ENCODE data around the gene ACVRL1.

The ACVRL1 gene

GRCh38 chr12:51900323-51900889, 6.9 kb upstream of the ACVRL1 start:
- no peak for DNase-seq

DNA sequence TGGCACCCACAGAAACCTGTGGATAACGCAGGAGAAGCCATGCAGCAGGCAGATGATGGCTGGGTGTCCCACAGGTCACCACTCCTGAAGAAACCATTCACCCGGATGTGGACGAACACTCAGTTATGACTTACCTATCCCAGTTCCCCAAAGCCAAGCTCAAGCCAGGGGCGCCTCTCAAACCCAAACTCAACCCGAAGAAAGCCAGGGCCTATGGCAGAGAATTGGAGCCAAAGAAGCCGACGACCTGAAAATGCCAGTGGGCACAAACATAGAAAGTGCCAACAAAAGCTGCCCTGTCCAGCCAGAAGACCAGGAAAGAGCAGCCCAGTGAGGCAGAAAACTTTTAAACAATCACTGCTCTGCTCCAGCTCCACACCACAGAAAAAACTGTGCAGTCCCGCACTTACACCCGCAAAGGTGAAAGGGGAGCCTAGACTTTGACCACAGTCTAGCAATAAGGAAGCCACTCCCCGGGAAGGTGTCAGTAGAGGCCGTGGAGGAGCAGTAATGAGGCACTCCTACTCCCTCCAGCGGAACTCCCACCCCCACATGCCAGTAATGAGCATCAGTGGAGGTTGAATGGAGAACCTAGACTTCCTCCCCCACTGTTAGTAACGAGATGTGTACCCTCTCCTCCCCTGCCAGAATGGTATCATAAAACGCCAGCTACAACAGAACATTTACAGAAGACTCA, 6.0 kb upstream of the ACVRL1 start:
- DNase-seq: no peak

- DNase-seq: no peak
Measured at GRCh38 chr12:51901881-51902280, 5.4 kb upstream of the ACVRL1 start.

GRCh38 chr12:51904951-51905470, 2.3 kb upstream of the ACVRL1 start:
- no peak for DNase-seq

DNA sequence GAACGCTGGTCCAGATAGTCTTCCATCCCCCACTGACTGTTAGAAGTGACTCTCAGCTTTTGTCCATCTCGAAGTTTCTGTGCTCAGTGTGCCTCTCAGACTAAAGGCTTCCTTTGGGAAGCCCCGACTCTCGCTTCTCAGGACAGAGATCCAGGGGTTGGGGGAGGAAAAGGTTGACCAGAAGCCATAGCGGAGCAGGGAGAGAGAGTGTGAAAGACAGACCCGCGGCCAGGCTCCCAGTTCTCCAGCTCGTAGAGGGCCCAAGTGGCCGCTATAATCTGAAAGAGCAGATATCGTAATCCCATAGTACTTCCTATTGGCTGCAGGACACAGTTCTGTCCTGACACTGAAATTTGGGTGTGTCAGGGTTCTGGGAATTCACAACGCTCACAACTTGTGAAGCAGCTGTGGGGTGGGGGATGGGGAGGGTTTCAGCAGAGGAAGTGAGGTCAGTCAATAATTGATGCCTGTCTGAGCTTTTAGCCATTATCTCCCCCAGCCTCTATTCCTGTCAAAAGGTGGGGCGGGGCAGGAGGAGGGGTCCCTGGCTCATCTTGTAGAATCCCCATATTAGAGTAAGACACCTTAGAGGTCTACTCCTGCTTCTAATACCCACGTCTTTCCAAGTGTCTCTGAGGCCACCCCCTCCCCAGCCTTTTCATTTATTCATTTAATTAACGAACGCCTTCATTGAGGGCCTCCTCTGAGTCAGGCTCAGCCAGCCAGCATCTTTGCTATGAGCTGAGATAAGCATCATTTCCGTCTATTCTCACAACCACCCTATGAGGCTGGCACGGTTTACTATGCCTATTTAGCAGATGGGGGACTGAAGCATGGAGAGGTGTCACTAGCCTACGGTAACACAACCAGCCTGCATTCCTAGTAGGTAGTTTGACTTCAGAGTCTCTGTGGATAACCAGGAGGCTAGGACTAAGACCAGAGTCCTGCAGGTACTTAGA, 1.6 kb upstream of the ACVRL1 start:
- DNase-seq: no peak

DNA sequence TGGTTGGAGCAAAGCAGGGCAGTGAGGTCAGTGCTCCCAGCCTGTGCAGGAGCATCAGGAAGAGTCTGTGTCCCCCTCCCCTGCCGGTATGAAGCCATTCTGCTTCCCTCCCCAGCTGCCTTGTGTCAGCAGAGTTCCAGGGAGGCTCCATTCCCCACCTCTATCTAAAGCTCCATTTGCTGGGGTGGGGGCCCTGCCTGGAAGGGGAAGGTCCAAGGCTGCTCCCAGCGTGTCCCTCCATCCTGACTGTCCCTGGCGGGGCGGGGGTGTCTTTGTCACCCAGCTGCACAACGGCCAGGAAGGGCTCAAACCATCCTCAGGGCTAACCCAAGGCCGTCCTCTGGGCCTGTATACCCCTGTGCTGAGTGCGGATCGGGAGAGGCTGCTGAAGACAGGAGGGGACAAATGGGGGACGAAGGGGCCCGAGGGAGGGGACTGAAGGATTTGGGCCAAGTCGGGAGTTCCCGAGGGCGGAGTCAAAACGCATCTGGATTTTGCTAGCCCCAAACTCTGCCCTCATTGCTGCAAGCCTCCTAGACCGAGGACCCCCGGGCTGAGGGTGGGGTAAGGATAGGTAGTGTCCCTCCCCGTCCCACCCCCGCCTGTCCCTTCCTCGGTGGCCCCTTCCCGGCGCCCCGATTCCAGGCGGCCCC, 748 bp upstream of the ACVRL1 start:
- DNase-seq: no peak

- no peak for DNase-seq
Measured at GRCh38 chr12:51907856-51908425, 637 bp downstream of the ACVRL1 start.

GRCh38 chr12:51908876-51909592, 1.7 kb downstream of the ACVRL1 start:
- no peak for DNase-seq

DNA sequence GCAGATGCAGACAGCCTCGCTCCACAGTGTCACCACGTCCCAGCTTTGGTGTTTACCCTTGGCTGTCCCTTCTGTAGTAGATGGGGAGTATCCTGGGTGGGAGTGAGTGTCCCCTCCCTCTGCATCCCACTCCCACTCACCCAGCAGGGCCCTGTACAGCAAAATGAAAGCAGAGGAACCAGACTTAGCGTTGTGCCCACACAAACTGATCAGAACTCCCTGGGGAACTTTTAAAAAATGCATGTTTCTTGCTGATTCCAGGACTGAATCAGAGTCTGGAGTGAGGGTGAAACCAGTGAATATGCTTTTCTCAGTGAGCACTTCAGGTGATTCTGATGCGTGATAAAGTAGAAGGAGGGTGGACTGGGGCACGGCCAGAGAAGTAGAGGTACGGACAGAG, 2.9 kb downstream of the ACVRL1 start:
- no peak for DNase-seq

- DNase-seq: no peak
Measured at GRCh38 chr12:51910691-51911090, 3.4 kb downstream of the ACVRL1 start.

DNA sequence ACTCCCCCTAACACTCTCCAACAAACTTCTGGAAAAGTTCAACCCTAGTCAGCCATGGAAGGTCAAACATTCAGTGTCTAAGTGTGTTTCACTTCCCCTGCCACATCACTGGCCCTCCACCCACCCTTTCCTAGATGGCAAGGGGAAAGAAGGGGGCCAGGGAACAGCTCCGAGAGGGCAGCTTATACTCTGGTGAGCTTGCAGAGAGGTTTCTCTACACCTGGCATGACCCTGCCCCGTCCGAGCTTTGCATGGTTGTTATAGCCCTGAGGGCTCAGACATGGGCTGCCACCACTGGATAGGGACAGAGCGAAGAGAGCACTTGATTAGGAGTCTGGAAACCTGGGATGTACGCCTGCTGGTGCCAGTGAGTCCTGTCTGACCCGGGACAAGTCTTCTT, 4.0 kb downstream of the ACVRL1 start:
- DNase-seq: no peak

DNA sequence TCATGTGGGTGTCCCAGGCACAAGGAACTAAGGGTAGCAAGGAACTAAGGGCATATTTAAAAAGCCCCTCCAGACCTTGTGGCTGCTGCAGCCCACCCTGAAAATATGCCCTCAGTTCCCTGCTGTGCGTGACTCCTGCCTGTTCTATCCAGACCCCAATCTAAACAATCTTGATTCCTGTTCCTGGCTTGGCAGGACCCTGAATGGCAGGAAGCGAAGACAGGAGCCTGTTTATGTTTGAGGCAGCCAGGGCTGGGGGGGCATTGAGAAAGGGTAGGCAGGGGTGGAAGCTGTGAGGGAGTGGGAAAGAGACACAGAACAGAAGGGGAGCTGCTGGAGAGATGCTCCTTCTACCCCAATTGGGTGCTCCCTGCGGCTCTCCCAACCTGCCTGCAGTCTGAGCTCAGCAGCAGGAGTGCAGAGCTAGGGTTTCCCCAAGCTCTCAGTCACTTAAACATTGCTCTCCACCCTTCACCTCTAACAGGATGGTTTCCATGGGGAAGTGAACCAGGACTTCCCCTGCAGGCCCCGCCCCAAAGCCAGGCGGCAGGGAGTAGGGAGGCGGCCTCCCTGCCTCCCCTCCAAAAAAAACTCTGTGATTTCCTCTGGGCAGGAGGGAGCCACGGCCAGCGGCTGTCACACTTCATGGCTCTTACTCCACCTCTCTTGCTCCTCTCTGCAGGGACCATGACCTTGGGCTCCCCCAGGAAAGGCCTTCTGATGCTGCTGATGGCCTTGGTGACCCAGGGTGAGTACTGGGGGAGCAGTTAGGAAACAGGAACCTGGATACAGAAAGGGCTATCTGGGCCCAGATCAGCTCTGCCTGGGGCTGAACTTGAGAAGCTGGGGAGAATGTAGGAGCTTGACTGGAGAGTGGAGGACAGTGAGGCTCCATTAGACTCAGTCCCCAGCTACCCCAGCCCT, 4.7 kb downstream of the ACVRL1 start:
- DNase-seq: no peak

DNA sequence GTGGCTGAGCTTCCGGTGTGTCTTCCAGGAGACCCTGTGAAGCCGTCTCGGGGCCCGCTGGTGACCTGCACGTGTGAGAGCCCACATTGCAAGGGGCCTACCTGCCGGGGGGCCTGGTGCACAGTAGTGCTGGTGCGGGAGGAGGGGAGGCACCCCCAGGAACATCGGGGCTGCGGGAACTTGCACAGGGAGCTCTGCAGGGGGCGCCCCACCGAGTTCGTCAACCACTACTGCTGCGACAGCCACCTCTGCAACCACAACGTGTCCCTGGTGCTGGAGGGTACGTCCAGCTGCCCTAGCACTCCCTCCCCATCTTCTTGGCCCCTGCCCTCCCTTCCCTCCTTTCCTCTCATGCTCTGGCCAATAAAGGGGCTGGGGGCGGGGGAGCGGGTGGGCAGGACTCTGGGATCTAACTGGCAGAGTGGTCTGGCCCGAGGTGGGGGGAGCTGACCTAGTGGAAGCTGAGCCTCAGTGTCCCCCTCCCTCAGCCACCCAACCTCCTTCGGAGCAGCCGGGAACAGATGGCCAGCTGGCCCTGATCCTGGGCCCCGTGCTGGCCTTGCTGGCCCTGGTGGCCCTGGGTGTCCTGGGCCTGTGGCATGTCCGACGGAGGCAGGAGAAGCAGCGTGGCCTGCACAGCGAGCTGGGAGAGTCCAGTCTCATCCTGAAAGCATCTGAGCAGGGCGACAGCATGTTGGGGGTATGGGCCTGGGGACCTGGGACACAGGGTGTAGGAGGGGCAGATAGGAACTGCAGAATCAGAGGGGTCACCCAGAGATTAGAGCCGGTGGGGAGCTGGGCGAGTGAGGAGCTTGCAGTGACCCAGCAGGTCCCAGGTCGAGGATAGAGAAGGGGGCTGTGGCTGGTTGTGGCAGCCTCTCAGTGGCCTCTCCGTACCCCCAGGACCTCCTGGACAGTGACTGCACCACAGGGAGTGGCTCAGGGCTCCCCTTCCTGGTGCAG, 6.0 kb downstream of the ACVRL1 start:
- no peak for DNase-seq

DNA sequence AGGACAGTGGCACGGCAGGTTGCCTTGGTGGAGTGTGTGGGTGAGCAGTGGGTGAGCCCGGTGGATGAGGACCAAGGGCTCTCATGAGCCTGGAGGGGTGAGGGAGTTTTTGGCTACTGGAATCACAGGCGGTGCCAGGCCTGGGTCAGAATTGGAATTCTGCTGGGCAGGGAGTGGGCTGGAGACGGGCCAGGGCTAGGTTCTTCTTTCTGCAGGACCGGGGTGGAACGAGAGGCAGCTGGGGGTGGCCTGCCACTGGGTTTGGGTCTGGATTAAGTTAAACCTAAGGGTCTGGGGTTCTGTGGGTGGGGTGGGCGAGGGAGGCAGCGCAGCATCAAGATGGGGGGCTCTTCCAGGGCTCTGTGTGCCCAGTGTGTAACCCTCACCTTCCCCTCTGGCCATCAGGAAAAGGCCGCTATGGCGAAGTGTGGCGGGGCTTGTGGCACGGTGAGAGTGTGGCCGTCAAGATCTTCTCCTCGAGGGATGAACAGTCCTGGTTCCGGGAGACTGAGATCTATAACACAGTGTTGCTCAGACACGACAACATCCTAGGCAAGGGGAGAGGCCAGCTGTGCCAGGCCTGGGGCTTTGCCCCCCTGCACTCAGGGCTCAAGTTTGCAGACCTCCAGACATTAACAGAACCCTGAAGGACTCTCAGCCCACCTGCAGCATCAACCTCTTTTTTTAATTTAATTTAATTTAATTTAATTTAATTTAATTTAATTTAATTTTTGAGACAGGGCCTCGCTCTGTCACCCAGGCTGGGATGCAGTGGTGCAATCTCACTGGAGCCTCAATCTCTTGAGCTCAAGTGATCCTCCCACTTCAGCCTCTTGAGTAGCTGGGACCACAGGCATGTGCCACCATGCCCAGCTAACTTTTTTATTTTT, 7.0 kb downstream of the ACVRL1 start:
- DNase-seq: no peak

DNA sequence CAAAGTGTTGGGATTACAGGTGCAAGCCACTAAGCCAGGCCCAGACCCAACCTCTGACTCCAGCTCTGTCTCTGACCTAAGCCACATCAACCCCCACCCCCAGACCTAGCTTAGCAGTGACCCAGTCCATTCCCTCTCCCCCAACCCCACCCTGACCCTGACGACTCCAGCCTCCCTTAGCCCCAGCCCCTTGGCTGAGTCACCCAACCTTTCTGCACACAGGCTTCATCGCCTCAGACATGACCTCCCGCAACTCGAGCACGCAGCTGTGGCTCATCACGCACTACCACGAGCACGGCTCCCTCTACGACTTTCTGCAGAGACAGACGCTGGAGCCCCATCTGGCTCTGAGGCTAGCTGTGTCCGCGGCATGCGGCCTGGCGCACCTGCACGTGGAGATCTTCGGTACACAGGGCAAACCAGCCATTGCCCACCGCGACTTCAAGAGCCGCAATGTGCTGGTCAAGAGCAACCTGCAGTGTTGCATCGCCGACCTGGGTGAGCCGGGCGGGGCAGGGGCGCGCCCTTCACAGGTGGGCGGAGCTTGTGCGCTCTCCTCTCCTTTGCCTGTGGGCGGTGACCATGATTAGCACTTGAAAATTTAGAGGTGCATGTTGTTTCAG, 7.8 kb downstream of the ACVRL1 start:
- no peak for DNase-seq

GRCh38 chr12:51915951-51916350, 8.6 kb downstream of the ACVRL1 start:
- no peak for DNase-seq

DNA sequence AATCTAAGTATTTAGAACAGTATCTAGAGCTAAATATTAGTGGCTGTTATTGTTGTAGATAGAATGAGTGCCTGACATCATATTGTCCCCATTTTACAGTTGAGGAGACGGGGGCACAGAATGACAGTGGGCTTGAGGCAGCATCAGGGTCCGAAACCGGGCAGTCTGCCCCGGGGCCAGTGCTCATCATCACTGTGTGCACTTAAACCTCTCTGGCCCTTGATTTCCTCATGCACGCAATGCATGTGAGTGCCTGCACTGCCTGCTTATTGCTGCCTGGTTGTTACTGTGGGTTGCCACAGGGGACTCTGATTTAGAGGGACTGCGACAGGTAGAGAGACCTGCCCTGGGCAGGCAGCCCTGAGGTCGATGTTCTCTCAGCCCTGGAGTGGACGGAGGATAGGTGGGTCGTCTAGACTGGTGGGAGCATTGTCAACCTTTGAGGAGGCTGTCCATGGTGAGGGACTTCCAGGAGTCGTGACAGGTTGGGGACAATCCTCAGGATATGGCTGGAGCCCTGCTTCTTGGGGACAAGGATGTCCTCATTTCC, 9.8 kb downstream of the ACVRL1 start:
- DNase-seq: no peak
